HL-60/S4 (cell line): ENCODE measurements around the gene PRKAA1.
"Not testable (repeated sequence)": the region's sequence is repeated elsewhere in the genome, so short reads cannot be mapped to it uniquely, and the experiment has no call there.

Source experiments
- in situ Hi-C: fragments of 300-500 bp; cut with MboI; formaldehyde crosslinking; loops from 2 replicates; pipeline ENCODE4 v1.14.3; 2022; ENCODE audit warnings: low sequenced_read_pairs

Gene PRKAA1

GRCh38 chr5:40735609-40736008, 62.6 kb downstream of the PRKAA1 start:
- in situ Hi-C loops = loop anchor here (10.0 to 25.0 kb wide), 3 partner anchors 773 to 1148 kb away; no protein-coding TSS in a partner anchor

GRCh38 chr5:40734986-40735385, 63.2 kb downstream of the PRKAA1 start:
- in situ Hi-C loops = loop anchor here (10.0 to 25.0 kb wide), 3 partner anchors 773 to 1148 kb away; no protein-coding TSS in a partner anchor

GRCh38 chr5:40733879-40734563, 64.2 kb downstream of the PRKAA1 start:
- in situ Hi-C loops = loop anchor here (10.0 to 25.0 kb wide), 3 partner anchors 772 to 1147 kb away; no protein-coding TSS in a partner anchor

GRCh38 chr5:40733434-40733833, 64.7 kb downstream of the PRKAA1 start:
- in situ Hi-C loops = loop anchor here (10.0 to 25.0 kb wide), 3 partner anchors 771 to 1146 kb away; no protein-coding TSS in a partner anchor

- in situ Hi-C loops = not testable (repeated sequence)
Observed at GRCh38 chr5:40722497-40722911, 75.7 kb downstream of the PRKAA1 start.

- in situ Hi-C loops = no loop called here
Observed at GRCh38 chr5:40720069-40720468, 78.1 kb downstream of the PRKAA1 start.

GRCh38 chr5:40717281-40717680, 80.9 kb downstream of the PRKAA1 start:
- in situ Hi-C loops = no loop called here

- in situ Hi-C loops = no loop called here
Observed at GRCh38 chr5:40716590-40716989, 81.6 kb downstream of the PRKAA1 start.

- in situ Hi-C loops = no loop called here
Observed at GRCh38 chr5:40716000-40716399, 82.2 kb downstream of the PRKAA1 start.

GRCh38 chr5:40714001-40714400, 84.2 kb downstream of the PRKAA1 start:
- in situ Hi-C loops = no loop called here

GRCh38 chr5:40710575-40710974, 87.6 kb downstream of the PRKAA1 start:
- in situ Hi-C loops = not testable (repeated sequence)
